ENCODE results near the gene C9orf85.

C9orf85 gene

GRCh38 chr9:71908825-71909224 lies 2.6 kb upstream of the C9orf85 start:
- DNase-seq: no peak

- peak; percentile 9 for DNase-seq
Observed at GRCh38 chr9:71909887-71910649, 1.4 kb upstream of the C9orf85 start.

- no peak for DNase-seq
Observed at GRCh38 chr9:71910650-71911060, 784 bp upstream of the C9orf85 start.

- DNase-seq: no peak
Observed at GRCh38 chr9:71911908-71912335, 483 bp downstream of the C9orf85 start.

- DNase-seq: no peak
Observed at GRCh38 chr9:71915495-71915894, 4.1 kb downstream of the C9orf85 start.

GRCh38 chr9:71916834-71917534 lies 5.5 kb downstream of the C9orf85 start:
- DNase-seq: no peak

GRCh38 chr9:71918419-71918818 lies 7.0 kb downstream of the C9orf85 start:
- DNase-seq: no peak

- no peak for DNase-seq
Observed at GRCh38 chr9:71920456-71921189, 9.2 kb downstream of the C9orf85 start.

- DNase-seq: no peak
Observed at GRCh38 chr9:71921190-71921814, 9.9 kb downstream of the C9orf85 start.

- no peak for DNase-seq
Observed at GRCh38 chr9:71924576-71924975, 13.1 kb downstream of the C9orf85 start.

- DNase-seq: no peak
Observed at GRCh38 chr9:71925834-71926233, 14.4 kb downstream of the C9orf85 start.

- DNase-seq: no peak
Observed at GRCh38 chr9:71928376-71928775, 16.9 kb downstream of the C9orf85 start.

GRCh38 chr9:71928806-71929205 lies 17.4 kb downstream of the C9orf85 start:
- DNase-seq: no peak

- no peak for DNase-seq
Observed at GRCh38 chr9:71929223-71929622, 17.8 kb downstream of the C9orf85 start.

GRCh38 chr9:71929791-71930440 lies 18.5 kb downstream of the C9orf85 start:
- DNase-seq: no peak

- no peak for DNase-seq
Observed at GRCh38 chr9:71931166-71931565, 19.7 kb downstream of the C9orf85 start.

- no peak for DNase-seq
Observed at GRCh38 chr9:71936066-71936465, 24.6 kb downstream of the C9orf85 start.

GRCh38 chr9:71937070-71937625 lies 25.7 kb downstream of the C9orf85 start:
- no peak for DNase-seq

GRCh38 chr9:71937898-71938297 lies 26.5 kb downstream of the C9orf85 start:
- DNase-seq: no peak

GRCh38 chr9:71941060-71941568 lies 29.7 kb downstream of the C9orf85 start:
- DNase-seq: no peak

- DNase-seq: no peak
Observed at GRCh38 chr9:71941998-71942567, 30.6 kb downstream of the C9orf85 start.
